Measurements from ENCODE around the gene CXCL1. TPM values are rescaled to one million over a fixed set of nuclear protein-coding genes. Genes with fewer than 3 reads are reported as not detected.

Gene CXCL1
- total RNA-seq, 1 donor from 2014 or later = 8.2 TPM

DNA sequence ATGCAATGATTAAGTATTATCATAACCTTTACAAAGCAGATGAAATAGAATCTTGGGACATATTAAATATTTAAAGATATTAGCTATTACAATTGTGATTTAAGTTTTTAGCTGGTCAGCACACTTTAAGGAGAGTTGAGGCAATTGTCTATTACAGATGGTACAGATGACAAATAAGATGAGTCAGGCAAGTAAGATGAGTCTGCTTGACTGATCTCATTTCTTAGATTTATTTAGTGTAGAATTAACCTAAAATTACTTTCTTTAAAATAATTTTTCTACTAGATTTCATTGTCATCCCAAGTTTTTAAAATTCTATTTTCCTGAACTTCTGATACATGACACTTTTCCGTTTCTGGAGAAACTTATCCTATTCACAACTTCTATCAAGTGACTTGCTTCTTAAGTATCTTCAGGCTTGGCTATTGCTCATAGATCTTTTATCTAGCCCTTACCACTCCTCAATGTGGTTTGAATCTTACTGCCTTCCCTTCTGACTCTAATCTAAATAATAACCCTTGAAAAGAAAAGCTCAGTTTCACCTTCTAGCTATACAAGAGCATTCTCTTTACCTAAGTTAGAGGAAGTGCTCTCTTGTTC is 32.9 kb downstream of the CXCL1 start:
- TF ChIP-seq, protein P1, sequence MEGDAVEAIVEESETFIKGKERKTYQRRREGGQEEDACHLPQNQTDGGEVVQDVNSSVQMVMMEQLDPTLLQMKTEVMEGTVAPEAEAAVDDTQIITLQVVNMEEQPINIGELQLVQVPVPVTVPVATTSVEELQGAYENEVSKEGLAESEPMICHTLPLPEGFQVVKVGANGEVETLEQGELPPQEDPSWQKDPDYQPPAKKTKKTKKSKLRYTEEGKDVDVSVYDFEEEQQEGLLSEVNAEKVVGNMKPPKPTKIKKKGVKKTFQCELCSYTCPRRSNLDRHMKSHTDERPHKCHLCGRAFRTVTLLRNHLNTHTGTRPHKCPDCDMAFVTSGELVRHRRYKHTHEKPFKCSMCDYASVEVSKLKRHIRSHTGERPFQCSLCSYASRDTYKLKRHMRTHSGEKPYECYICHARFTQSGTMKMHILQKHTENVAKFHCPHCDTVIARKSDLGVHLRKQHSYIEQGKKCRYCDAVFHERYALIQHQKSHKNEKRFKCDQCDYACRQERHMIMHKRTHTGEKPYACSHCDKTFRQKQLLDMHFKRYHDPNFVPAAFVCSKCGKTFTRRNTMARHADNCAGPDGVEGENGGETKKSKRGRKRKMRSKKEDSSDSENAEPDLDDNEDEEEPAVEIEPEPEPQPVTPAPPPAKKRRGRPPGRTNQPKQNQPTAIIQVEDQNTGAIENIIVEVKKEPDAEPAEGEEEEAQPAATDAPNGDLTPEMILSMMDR (IDR thresholded peaks at IDR 0.05) = no peak
- Histone ChIP-seq H3K27me3 (no peaks in the 10 kb centered on the region), H3K4me3 (no peak overlapping the region), H3K9me3 (no peaks in the 10 kb centered on the region), H3K4me1 (no peaks in the 10 kb centered on the region), H3K36me3 (no peaks in the 10 kb centered on the region), H3K27ac (no peak overlapping the region)
- DNase-seq = no peak
- intact Hi-C loops (cut with DNase I) = no loop called here
- no peak for ATAC-seq

DNA sequence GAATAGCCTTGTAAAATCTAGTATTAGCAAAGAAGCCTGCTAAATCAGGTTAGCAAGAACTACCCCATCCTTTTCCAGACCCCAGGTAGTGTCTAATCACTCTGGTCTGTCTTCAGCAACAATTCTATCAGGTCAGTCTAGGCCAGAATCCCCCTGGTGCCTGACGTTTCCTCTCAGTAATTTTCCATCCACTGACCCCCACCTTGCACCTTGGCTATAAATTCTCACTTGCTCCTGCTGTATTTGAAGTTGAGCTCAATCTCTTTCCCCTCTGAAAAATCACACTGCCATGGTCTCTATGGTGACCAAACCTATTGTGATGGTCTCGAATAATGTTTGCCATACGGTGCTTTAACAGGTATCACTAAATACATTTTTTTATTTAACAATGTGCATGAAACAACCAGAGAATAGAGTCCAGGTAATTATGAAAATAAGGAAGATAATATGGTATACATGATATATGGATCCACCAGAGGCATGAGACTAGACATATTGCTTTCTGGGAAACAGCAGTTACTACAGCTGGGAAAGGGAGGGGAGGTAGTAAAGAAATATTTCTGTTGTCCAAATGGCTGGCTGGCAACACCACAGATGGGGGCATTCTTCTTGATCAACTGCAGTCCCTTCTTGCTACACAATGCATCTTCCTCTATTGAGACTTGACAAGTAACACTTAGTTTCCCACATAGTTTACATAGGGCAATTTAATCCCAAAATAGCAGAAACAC is 33.8 kb downstream of the CXCL1 start:
- no peak overlapping the region for H3K27ac ChIP-seq
- no peak for ATAC-seq
- intact Hi-C loops (cut with DNase I) = no loop called here
- TF ChIP-seq, protein P1 (IDR thresholded peaks at IDR 0.05) = no peak
- H3K4me1 ChIP-seq = no peaks in the 10 kb centered on the region
- H3K4me3 ChIP-seq = no peak overlapping the region
- H3K36me3 ChIP-seq = no peaks in the 10 kb centered on the region
- H3K27me3 ChIP-seq = no peaks in the 10 kb centered on the region
- H3K9me3 ChIP-seq = no peaks in the 10 kb centered on the region
- no peak for DNase-seq

DNA sequence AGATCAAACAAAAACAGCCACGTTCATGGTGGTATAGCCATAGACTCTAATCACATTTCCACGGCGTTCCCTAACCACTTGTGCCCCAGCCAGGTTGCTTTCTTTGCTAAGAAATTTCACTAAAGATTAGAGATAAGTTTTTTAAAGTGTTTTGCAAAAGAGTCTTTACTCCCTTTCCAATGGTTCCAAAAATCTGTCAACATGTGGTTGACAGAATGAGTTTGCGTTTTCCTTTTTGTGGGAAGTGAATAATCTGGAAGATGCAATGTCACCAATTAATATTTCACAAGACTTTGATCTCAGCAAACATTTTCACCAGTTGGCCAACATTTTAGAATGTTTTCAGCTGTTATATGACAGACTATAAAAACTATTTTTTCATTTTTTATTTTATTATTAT is 35.3 kb downstream of the CXCL1 start:
- TF ChIP-seq, protein P1 (IDR thresholded peaks at IDR 0.05) = no peak
- Histone ChIP-seq H3K27me3 (no peaks in the 10 kb centered on the region), H3K4me1 (no peaks in the 10 kb centered on the region), H3K36me3 (no peaks in the 10 kb centered on the region), H3K9me3 (no peaks in the 10 kb centered on the region), H3K4me3 (no peak overlapping the region), H3K27ac (no peak overlapping the region)
- DNase-seq (no peak), ATAC-seq (no peak)
- intact Hi-C loops (cut with DNase I) = no loop called here

DNA sequence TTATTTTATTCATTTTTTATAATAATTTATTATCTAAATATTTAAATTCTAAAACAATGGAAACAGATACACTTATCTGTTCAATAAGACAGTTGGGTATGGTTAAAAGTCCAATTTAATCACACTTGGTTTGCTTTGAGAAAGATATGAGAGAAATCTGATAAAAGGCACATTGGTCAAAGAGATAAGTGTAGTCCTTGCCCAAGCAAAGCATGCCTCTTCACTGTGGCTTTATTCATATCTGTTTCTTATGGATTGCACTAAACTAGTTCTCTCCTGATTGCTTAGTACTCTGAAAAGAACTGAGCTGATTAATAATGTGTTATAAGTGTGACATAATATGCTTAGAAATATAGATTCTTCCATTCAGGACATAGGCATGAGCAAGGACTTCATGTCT is 39.8 kb downstream of the CXCL1 start:
- intact Hi-C loops (cut with DNase I) = no loop called here
- Histone ChIP-seq H3K4me3 (no peak overlapping the region), H3K27me3 (no peaks in the 10 kb centered on the region), H3K9me3 (no peaks in the 10 kb centered on the region), H3K27ac (no peak overlapping the region), H3K4me1 (no peaks in the 10 kb centered on the region), H3K36me3 (no peaks in the 10 kb centered on the region)
- ATAC-seq = no peak
- TF ChIP-seq, protein P1 (IDR thresholded peaks at IDR 0.05) = no peak
- no peak for DNase-seq

DNA sequence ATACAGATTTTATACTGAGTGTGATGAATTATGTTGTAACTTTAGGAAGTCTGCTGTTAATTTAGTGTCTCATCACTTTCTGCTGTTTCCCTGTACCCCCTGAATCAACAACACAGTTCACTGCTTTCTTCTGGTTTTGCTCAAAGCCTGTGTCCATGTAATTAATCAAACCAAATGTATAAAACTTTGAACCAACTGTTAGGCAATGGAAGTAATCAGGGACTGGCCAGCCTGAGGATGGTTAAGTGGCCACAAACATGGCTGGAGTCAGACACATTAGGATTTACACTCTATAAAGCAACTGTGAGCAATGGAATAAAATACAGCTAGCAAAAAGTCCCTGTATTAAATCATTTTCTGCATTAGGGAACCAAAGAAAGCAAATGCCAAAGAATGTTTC is 42.6 kb downstream of the CXCL1 start:
- Histone ChIP-seq H3K9me3 (no peaks in the 10 kb centered on the region), H3K36me3 (no peaks in the 10 kb centered on the region), H3K4me1 (no peaks in the 10 kb centered on the region), H3K27ac (no peak overlapping the region), H3K27me3 (no peaks in the 10 kb centered on the region), H3K4me3 (no peak overlapping the region)
- intact Hi-C loops (cut with DNase I) = no loop called here
- TF ChIP-seq, protein P1 (IDR thresholded peaks at IDR 0.05) = no peak
- DNase-seq = no peak
- ATAC-seq = no peak

All from upper lobe of right lung (tissue), 1 donor.